B cell (primary cell): ENCODE results near the gene MAZ. TPM values are rescaled to one million over a fixed set of nuclear protein-coding genes. Genes with fewer than 3 reads are reported as not detected.

Experiments used
- ATAC-seq: fragments of 200-7000 bp; cut with Tn5 transposase; one replicate; pipeline ENCODE4 v1.10.0; 2021; ENCODE audit warnings: low read depth, mild to moderate bottlenecking, moderate number of reproducible peaks, moderate library complexity
- CTCF ChIA-PET: fragments of 350-600 bp; sonication (Branson Sonifier 250); formaldehyde crosslinking; loops from one replicate; lab custom pipeline; 2021; ENCODE audit warnings: antibody characterized with exemption, inconsistent platforms; lab: Charles Lee
- POLR2A ChIA-PET: fragments of 350-600 bp; sonication (Branson Sonifier 250); formaldehyde crosslinking; loops from one replicate; lab custom pipeline; 2021; ENCODE audit warnings: antibody characterized with exemption; lab: Charles Lee
- DNase-seq: peaks from one replicate; pipeline ENCODE4 v3.0.0; 2013
- H2AFZ ChIP-seq: 2 replicates; pipeline ENCODE4 v1.6.1; 2012; ENCODE audit warnings: mild to moderate bottlenecking, low read depth, low read length; ENCODE audit not compliant: insufficient read depth, poor library complexity, severe bottlenecking
- H3K27ac ChIP-seq, 2 donors: 1 replicate in 1 of 2; 2 replicates in 1 of 2; pipeline ENCODE4 v1.5.1; 2012 to 2013; ENCODE audit warnings: low read length in 2 of 2, mild to moderate bottlenecking in 2 of 2, moderate library complexity in 1 of 2
- H3K27me3 ChIP-seq, 4 experiments: fragments of 200-600 bp in 1 of 4; sonication (generic) in 1 of 4; replicated peaks in 1 of 4; 1 replicate in 2 of 4; 2 replicates in 2 of 4; pipeline versions ENCODE4 v1.6.1 to v1.7.0; 2013 to 2016; ENCODE audit warnings: low read length in 3 of 4, mild to moderate bottlenecking in 2 of 4, mixed read lengths in 1 of 4, moderate library complexity in 1 of 4; ENCODE audit not compliant: insufficient read depth in 4 of 4, control insufficient read depth in 3 of 4; ENCODE audit errors: control extremely low read depth in 1 of 4
- H3K36me3 ChIP-seq, 2 experiments: replicated peaks in 1 of 2; 1 replicate in 1 of 2; 2 replicates in 1 of 2; pipeline versions ENCODE4 v1.6.1 to v1.7.1; 2013; ENCODE audit warnings: low read length in 1 of 2; ENCODE audit not compliant: insufficient read depth in 2 of 2, control insufficient read depth in 1 of 2; ENCODE audit errors: control extremely low read depth in 1 of 2, extremely low read depth in 1 of 2
- H3K4me1 ChIP-seq, 2 donors: fragments of 200-600 bp in 1 of 2; sonication (generic) in 1 of 2; 1 replicate in 1 of 2; 2 replicates in 1 of 2; pipeline versions ENCODE4 v1.5.1 to v1.6.1; 2013 to 2017; ENCODE audit warnings: low read length in 2 of 2; ENCODE audit not compliant: control insufficient read depth in 2 of 2, insufficient read depth in 2 of 2
- H3K4me2 ChIP-seq: replicated peaks from 2 replicates; pipeline ENCODE3; 2012; ENCODE audit warnings: mild to moderate bottlenecking, low read depth, low read length; ENCODE audit not compliant: poor library complexity, severe bottlenecking
- H3K4me3 ChIP-seq, 5 experiments: fragments of 200-600 bp in 1 of 5; sonication (generic) in 1 of 5; 1 replicate in 3 of 5; 2 replicates in 2 of 5; pipeline versions ENCODE4 v1.5.1 to v1.7.0; 2011 to 2016; ENCODE audit warnings: low read length in 4 of 5, mild to moderate bottlenecking in 4 of 5, low read depth in 2 of 5, control low read depth in 1 of 5, moderate library complexity in 1 of 5; ENCODE audit not compliant: insufficient read depth in 1 of 5; ENCODE audit errors: control extremely low read depth in 1 of 5, extremely low read depth in 1 of 5
- H3K79me2 ChIP-seq: fragments of 200-600 bp; sonication (generic); one replicate; pipeline ENCODE4 v1.6.0; 2016; ENCODE audit warnings: low read length; ENCODE audit not compliant: control insufficient read depth, insufficient read depth
- H3K9ac ChIP-seq: fragments of 200-600 bp; sonication (generic); 2 replicates; pipeline ENCODE4 v1.6.1; 2017; ENCODE audit warnings: mild to moderate bottlenecking, low read length, moderate library complexity
- H3K9me3 ChIP-seq, 3 donors: one replicate each; pipeline versions ENCODE4 v1.6.1 to v1.7.1; 2013; ENCODE audit warnings: low read length in 2 of 3; ENCODE audit not compliant: control insufficient read depth in 2 of 3, insufficient read depth in 1 of 3; ENCODE audit errors: control extremely low read depth in 1 of 3
- H4K20me1 ChIP-seq: 2 replicates; pipeline ENCODE4 v1.6.0; 2012; ENCODE audit warnings: mild to moderate bottlenecking, low read length; ENCODE audit not compliant: insufficient read depth, control insufficient read depth, poor library complexity, severe bottlenecking
- H3K27ac Mint-ChIP-seq: one replicate; pipeline ENCODE4 v1.8.0; 2021; ENCODE audit warnings: mixed read lengths
- H3K27me3 Mint-ChIP-seq: one replicate; pipeline ENCODE4 v1.8.0; 2021; ENCODE audit warnings: mixed read lengths
- H3K4me1 Mint-ChIP-seq: one replicate; pipeline ENCODE4 v1.8.0; 2021; ENCODE audit warnings: mixed read lengths
- H3K4me3 Mint-ChIP-seq: one replicate; pipeline ENCODE4 v1.8.0; 2021; ENCODE audit warnings: mixed read lengths
- H3K9me3 Mint-ChIP-seq: one replicate; pipeline ENCODE4 v1.8.0; 2022; ENCODE audit warnings: mixed read lengths; ENCODE audit not compliant: insufficient read depth
- CTCF ChIP-seq: fragments of 200-600 bp; IDR thresholded peaks from one replicate; pipeline ENCODE4 v1.8.0; 2022; ENCODE audit warnings: antibody characterized with exemption, mild to moderate bottlenecking
- EZH2 ChIP-seq: IDR thresholded peaks from 2 replicates; pipeline ENCODE4 v1.6.1; 2012; ENCODE audit warnings: borderline replicate concordance, low read depth, mild to moderate bottlenecking, moderate library complexity, low read length; ENCODE audit not compliant: insufficient read depth, poor library complexity, severe bottlenecking
- WGBS: methylation state at CpG from one replicate; pipeline ENCODE4 v1.1.5; 2013; ENCODE audit warnings: missing lambda C conversion rate; ENCODE audit not compliant: insufficient coverage; 5-methylcytosine and 5-hydroxymethylcytosine counted together
- intact Hi-C: fragments of 100-400 bp; cut with micrococcal nuclease; formaldehyde crosslinking; loops from one replicate; pipeline ENCODE4 v1.10.0; 2022
- polyA plus RNA-seq: library from polyadenylated mRNA; depleted of rRNA; stranded (reverse); fragments of >200 nt; gene quantifications from 2 replicates; pipeline ENCODE4 v1.2.3, GENCODE V29; 2012
- total RNA-seq, 2 donors: library from RNA; stranded (reverse); fragments of 120-200 nt in 1 of 2; gene quantifications; 1 replicate in 1 of 2; 2 replicates in 1 of 2; pipeline versions ENCODE4 v1.2.3 to v1.2.4, GENCODE V29; 2013 to 2022

MAZ gene
- total and polyA plus RNA-seq, 2 donors (not counting 1 experiment from before 2014, with no cell fraction given): 170 to 198 TPM

DNA sequence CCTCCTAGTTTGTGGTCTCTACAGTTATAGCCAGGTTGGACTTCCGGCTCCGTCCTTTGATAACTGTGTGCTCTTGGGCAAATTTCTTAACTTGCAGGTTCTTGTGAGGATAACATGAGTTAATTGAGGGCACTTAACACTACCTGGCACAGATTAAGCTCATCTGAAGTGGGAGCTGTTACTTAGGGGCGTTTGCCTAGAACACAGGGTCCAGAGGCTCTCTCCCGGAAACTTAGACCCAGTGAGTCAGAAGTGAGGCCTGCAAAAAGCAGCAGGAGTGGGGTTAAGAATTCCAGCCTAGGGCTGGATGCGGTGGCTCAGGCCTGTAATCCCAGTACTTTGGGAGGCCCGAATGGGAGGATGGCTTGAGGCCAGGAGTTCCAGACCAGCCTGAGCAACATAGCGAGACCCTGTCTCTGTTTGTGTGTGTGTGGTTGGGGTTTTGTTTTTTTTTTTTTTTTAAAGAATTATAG lies 15.3 kb downstream of the MAZ start:
- ChIA-PET CTCF (interaction anchor here (1.5 to 5.5 kb wide), 4 partner anchors 27 to 121 kb away, joined by 4 to 38 read pairs (median 18); partner anchors contain the start of gene KIF22), POLR2A (interaction anchor here (0.7 to 1.0 kb wide), 2 partner anchors 42 to 102 kb away, joined by 3 read pairs; no protein-coding TSS in a partner anchor)
- peak overlapping the region; percentile 65 for H3K9ac ChIP-seq
- peak overlapping the region; percentile 95 for H3K27ac Mint-ChIP-seq
- peak overlapping the region; percentile 61 for H2AFZ ChIP-seq
- H3K27me3 Mint-ChIP-seq: no peaks in the 10 kb centered on the region
- 86% methylated on average over 7 of the region's 7 CpGs for WGBS
- no peaks in the 10 kb centered on the region for H3K9me3 Mint-ChIP-seq
- peak overlapping the region; percentile 1 to 62 (median 55) for H3K4me3 ChIP-seq
- peak overlapping the region; percentile 73 for H3K4me2 ChIP-seq
- H3K27ac ChIP-seq: peak overlapping the region; percentile 82 to 95
- intact Hi-C loops: loop anchor here (2.0 kb wide), 1 partner anchor 27 kb away; no protein-coding TSS in a partner anchor
- peaks cover 94% of the 10 kb centered on the region for H3K79me2 ChIP-seq
- TF ChIP-seq EZH2 (no peak), CTCF (no peak)
- no peaks in the 10 kb centered on the region for H3K9me3 ChIP-seq
- DNase-seq (no peak), ATAC-seq (no peak)
- peak overlapping the region; percentile 96 for H3K4me3 Mint-ChIP-seq
- peaks cover 0 to 24% of the 10 kb centered on the region in 2 experiments for H3K36me3 ChIP-seq
- no peaks in the 10 kb centered on the region for H3K27me3 ChIP-seq
- H3K4me1 ChIP-seq: peaks cover 39 to 56% of the 10 kb centered on the region in 2 donors
- peaks cover 80% of the 10 kb centered on the region for H4K20me1 ChIP-seq
- H3K4me1 Mint-ChIP-seq: peaks cover 58% of the 10 kb centered on the region

GRCh38 chr16:29824589-29825144 lies 18.3 kb downstream of the MAZ start:
- H3K27me3 ChIP-seq: no peaks in the 10 kb centered on the region
- ATAC-seq (no peak), DNase-seq (no peak)
- CTCF ChIA-PET: no interaction called here
- TF ChIP-seq EZH2: no peak
- TF ChIP-seq CTCF: no peak
- intact Hi-C loops: no loop called here
- peaks cover 0 to 6% of the 10 kb centered on the region in 2 experiments for H3K36me3 ChIP-seq
- no peaks in the 10 kb centered on the region for H3K9me3 ChIP-seq
- H3K9ac ChIP-seq: no peak overlapping the region
- POLR2A ChIA-PET: interaction anchor here (0.7 kb wide), 1 partner anchor 39 kb away, joined by 3 read pairs; the partner anchor contains the start of gene CDIPT
- no peak overlapping the region for H2AFZ ChIP-seq
- no peak overlapping the region for H3K27ac ChIP-seq
- Mint-ChIP-seq H3K4me3 (no peak overlapping the region), H3K4me1 (peaks cover 39% of the 10 kb centered on the region), H3K9me3 (no peaks in the 10 kb centered on the region), H3K27ac (peak overlapping the region; percentile 50), H3K27me3 (no peaks in the 10 kb centered on the region)
- no peak overlapping the region for H3K4me2 ChIP-seq
- H3K4me3 ChIP-seq: no peak overlapping the region
- H3K4me1 ChIP-seq: peaks cover 30 to 31% of the 10 kb centered on the region in 2 donors
- WGBS: 95% methylated on average over 3 of the region's 7 CpGs
- peaks cover 87% of the 10 kb centered on the region for H4K20me1 ChIP-seq
- peaks cover 99% of the 10 kb centered on the region for H3K79me2 ChIP-seq
